Fibroblast of skin of left quadriceps (primary cell): ENCODE data around the gene GAREM1.

Experiments
- DNase-seq, 2 experiments: peaks; one replicate each; pipeline ENCODE4 v3.0.0-alpha.2; 2013; ENCODE audit warnings: low read depth in 2 of 2

The GAREM1 gene

DNA sequence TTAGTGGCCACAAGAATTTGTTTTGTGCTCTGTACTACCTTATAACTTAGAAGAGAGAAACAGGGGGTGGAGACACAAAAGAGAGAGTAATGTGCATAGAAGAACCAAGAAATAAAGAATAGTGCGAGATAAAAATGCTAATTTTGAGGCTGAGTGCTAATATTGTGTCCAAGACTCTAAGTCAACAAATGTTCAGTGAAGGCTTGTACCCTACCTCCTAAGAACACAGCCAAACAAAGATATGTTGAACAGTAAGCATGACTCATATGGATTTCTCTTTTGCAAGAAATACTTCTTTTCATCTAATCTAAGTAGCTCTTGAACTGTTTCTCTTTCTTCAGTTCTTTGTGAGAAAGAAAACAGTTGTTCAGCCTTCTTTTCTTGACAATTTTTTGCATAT, 45.2 kb downstream of the GAREM1 start:
- no peak for DNase-seq

DNA sequence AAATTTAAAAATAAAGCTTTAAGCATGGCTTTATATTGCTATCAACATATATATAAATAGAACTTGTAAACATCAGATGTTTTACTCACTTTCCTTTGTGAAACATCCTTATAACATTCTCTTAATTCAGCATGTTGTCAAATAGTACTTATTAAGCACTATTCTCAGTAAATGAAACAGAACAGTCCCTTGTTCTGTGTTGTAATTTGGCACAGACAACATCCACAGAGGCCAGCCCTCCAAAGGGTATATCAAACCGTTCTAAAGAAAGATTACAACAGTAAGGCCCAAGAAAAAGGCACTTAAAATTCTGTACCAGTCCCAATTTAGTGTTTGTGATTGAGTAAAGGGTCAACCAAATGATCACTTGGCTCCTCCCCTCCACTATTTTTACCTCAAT, 46.0 kb downstream of the GAREM1 start:
- DNase-seq, result no peak

DNA sequence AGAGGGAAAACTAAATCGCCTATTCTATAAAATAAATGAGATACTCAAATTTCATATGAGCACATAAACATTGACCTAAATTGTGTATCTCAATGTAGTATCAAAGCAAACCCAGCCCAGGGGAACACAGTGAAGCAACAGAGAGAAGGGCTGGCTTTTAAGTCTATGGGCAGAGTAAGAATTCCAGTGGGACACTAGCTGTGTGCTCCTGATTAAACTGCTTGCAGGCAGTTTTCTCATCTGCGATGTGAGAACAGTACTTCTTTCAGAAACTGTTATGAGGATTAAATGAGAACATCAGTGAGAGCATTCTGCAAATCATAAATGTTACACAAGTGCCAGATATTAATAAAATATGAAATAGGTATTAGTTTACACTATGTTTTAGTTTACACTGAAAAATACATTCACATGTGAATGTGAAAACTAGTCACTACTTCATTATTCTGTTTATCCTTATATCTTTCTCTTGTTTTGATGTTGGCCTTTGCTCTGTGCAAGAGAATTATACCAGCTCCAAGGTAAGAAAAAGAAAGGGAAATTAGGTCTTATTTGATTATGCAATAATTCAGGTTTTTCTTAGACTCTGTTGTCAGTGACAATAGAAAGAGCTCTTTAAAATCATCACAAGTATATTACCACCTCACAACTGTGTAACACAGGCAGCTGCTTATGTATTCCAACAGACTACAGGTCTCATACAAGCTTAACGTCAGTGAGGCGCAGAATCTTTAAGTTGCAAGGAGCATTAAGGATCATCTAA, 47.5 kb downstream of the GAREM1 start:
- DNase-seq, result no peak

DNA sequence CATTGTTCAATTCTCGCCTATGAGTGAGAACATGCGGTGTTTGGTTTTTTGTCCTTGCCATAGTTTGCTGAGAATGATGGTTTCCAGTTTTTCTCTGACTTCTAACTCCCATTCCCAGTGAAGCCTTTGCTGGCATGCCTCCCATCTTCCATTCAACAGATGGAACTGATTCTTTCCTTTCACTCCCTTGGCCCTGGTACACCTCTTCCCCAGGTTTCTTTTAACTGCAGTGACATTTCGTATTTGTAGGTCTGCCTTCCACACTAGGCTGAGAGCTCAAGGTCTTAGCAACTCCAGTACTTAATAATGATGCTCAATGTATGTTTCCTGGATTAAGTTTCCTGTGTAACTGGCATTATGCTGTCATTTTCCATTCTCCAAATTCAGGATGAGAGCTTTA, 48.5 kb downstream of the GAREM1 start:
- no peak for DNase-seq

DNA sequence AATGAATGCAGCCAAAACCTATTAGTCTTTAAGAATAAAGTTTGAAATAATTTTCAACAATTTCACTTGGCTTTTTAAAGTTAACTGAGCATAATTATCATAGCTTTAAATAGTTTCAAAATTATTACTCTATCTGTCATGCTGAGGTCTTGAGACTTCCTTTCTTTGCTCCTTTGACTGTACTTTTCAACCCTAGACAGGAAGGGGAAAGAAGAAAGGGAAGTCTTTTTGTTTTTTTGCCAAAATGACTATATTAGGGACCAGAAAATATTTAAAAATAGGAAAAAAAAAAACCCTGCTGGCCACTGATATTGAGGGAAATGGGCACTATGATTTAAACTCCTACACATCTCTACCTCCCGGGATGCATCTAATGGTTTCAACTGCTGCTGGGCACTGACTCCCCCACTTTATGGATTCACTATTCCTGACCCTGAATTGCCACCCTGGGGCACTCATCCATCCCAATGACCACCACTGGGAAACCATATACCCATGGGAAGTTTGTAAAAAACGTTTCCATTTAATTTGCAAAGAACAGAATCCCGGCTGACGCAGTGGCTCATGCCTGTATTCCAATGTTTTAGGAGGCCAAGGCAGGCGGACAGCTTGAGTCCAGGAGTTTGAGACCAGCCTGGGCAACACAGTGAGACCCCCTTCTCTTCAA, 50.5 kb downstream of the GAREM1 start:
- DNase-seq, result no peak

DNA sequence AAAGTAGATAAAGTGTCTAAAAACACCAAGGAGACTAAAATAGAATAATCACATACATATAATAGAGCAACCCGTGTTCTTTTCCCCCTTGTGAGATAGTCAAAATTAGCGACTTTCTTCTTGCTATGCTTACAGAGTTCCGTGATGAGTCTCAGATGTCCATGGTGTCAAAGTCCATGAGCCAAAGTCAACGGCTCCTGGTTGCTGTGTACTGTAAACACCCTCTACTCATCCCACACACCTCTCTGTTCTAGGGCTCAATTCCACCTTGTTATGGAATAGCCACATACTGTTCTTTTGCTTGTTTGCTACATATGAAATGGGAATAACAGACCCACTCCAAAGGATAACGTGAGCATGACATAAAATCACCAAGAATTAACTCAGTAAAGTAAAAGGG, 52.5 kb downstream of the GAREM1 start:
- DNase-seq, result no peak

DNA sequence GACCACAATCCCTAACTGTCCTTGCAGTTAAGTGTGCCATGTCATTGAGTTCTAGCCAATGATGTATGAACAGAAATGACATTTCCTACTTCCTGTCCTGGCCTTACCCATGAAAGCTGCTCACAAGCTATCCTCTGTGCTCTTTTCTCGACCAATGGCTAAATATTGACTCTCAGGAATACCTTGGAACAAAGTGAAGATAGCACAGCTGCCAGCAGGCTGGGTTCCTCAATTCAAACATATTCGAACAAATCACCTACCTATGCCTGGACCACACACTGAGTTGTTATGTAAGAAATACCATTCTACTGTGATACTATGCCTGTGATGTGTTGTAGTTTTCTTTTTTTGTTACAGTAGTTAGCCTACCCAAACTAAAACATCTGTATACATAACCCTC, 65.1 kb downstream of the GAREM1 start:
- DNase-seq, result no peak

DNA sequence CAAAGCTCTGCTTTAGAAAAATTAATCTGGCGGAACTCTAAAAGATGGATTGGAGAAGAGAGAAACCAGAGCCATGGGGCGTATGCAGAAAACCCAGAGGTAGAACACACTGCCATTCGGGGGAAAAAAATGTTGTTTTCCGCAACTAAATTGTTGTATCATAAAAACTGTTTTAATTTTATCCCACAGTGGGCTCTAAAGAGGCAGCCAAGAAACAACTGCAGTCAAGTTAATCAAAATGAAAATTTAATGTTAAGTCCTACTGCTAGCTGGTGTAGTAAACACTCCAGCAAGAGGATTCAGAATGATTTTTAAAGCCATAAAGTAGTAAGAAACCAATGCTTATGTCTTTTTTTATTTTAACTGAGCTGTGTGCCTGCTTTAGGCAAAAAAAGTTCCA, 69.1 kb downstream of the GAREM1 start:
- DNase-seq, result no peak

DNA sequence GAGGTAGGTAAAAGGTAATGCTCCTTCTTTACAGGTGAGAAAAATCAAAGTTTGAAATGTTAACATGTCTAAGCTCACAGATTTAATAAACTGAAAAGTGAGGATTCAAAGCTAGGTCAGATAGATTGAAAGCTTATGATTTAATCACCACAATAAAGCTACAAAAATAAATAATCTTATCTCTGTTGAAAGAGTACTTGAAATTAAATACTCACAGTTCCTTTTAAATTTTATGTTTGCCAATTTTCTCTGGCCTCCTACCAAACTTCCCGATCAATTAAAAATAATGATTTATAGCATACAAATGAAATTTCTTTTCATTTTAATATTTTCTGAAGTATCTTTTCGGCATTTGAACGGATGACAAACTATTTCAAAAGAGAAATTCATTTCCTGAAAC, 77.3 kb downstream of the GAREM1 start:
- no peak for DNase-seq

DNA sequence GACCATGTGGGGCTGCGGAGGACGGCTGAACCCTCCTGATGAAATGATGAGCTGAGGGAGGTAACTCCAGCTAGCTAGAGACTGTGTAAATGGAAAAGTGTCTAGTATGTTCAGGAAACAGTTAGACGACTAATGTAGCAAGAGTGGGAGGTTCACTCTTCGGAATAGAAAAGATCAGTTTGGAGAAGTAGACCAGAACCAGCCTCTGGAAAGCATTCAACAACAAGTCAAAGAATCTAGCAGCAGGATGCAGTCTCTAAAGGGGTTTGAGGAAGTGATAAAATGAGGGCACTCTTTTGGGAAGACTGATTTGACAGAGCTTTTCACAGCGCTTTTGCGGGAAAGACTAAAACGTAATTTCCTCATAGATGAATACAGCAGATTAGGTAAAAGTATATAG, 79.6 kb downstream of the GAREM1 start:
- no peak for DNase-seq

DNA sequence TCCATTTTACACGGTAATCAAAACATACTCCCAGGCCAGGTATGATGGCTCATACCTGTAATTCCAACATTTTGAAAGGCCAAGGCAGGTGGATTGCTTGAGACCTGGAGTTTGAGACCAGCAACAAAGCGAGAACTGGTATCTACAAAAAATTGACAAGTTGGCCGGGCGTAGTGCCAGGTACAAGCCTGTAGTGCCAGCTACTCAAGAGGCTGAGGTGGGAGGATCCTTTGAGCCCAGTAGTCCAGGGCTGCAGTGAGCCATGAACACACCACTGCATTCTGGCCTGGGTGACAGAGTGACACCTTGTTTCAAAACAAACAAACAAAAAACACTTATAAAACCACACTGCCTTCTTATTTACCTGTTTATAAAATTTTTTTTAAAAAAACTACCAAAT, 80.8 kb downstream of the GAREM1 start:
- no peak for DNase-seq

DNA sequence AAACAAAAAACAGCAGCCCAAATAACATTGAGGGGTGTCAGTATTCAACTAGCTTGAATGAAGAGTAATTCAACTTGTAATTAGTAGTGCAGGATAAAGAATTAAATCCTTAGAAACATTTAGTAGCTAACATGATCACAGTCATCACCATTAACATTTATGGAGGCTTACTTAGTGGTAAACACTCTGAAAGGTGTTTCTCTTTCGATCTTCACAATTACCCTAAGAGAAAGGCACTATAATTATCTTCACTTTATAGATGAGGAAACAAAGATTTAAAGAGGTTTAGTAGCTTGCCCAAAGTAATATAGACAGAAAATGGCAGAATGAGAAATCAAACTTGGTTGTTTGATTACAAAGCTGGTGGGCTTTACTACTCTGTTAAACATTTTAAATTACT, 81.5 kb downstream of the GAREM1 start:
- no peak for DNase-seq

DNA sequence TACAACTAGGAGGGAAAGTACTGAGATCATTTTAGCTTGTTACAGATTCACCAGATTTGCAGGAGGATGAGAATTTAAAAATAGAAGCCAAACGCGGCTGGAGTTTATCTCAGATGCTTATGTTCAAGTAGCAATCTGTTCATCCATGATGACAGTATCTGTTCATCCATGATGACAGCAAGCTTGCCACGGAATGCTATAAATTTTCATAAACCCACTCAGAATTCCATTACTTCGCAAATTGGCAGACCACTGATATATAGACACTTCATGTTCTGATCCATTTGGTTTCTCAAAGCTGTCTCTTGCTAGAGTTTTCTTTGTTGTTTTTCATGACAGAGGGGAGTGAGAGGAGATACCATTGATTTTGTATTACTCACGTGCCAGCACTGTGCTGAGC, 84.2 kb downstream of the GAREM1 start:
- DNase-seq, result no peak

DNA sequence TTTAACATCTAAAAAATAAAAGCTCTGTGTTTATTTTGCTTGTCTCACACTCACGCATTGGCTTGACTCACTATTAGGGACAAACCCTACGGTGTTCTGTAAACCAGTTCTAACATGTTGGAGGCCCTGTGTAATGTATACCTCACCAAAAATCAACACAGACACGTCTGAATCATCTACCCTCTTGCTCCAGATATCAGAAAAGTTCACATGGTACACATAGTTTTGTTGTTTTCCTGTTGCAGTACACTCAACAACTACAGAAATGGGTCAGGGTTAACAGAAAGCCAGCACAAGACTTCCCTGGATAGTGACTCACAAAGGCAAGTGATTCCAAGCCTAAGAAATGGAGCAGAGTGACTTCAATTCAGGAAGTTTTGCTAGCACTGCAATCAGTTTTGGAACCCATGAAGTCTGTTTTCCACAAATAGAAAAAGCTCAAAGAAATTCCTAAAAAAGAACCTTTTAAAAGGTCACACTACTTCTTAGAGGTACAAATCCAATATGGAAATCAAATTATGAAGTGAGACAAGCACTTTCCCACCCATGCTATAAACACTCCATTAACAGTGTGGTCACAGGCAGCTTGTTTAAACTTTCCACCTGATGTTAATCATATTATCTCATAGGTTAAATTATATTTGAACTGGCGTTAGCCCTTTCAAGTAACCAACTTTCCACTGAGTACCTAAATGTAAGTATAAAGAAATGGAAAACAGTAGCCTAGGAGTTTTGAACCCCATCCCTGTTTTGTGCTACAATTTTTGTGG, 87.4 kb downstream of the GAREM1 start:
- peak; percentile 25 to 39 for DNase-seq

DNA sequence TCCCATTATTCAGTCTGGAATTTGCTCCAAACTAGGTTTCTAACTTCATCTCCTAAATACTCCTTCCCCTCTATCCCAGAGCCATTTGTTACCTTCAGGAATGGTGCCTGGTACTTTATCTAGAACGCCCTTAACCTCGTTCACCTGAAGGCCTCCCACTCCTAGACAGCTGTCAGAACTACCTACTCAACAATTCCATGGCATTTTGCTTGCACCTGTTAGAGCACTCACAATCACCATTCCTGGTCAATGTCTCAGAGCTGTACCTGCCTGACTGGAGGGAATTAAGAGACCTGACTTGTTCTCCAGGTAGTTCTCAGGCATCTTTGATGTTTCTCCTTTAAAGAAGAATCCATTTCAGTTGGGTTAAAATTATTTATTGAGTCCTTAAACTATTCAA, 88.9 kb downstream of the GAREM1 start:
- DNase-seq, result no peak

DNA sequence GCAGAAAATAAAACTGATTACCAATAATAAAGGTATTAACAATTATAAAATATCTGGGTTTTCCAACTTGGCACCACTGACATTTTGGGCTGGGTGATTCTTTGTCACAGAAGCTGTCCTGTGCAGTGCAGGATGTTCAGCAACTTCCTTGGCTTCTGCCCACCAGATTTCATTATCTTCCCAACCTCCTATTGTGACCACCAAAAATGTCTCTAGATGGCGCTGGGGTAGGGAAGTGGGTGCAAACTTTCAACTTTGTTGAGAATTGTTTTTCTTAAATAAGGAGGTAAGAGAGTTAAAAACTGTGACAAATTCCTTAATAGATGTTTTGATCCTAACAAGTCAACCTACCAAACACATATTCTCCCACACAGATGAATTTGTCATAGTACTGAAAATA, 90.1 kb downstream of the GAREM1 start:
- DNase-seq, result no peak

DNA sequence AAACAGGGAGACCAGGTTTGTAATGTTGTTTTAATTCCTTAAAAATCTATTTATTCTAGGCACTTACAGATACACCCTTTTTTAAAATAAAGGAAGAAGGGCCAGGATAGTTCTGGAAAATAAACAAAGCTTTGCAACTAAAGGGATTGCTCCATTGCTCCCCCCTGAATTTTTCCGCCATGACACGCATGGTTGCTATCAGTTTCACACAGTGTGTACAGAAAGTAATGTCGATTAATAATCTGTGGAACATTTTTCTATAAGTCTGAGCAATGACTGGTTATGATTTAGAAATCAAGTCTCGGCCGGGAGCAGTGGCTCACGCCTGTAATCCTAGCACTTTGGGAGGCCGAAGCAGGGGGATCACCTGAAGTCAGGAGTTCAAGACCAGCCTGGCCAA, 90.8 kb downstream of the GAREM1 start:
- DNase-seq, result no peak

DNA sequence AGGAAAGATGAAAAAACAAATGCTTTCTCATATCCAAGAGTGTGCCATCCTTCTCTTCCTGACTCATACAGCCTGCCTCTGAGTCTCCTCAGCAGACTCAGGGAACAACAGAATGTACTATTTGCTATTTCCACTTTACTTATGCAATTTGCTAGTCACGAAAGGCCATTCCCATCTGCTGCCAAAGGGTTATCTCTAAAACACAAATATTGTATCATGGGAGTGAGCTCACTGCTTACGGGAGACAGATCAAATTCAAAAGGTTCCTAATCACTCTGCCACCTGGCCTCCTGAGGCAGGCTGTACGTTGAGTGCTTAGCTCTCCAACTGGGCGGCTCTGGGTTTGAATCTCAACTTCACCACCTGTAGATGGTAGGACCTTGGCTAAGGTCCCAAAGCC, 92.0 kb downstream of the GAREM1 start:
- no peak for DNase-seq

DNA sequence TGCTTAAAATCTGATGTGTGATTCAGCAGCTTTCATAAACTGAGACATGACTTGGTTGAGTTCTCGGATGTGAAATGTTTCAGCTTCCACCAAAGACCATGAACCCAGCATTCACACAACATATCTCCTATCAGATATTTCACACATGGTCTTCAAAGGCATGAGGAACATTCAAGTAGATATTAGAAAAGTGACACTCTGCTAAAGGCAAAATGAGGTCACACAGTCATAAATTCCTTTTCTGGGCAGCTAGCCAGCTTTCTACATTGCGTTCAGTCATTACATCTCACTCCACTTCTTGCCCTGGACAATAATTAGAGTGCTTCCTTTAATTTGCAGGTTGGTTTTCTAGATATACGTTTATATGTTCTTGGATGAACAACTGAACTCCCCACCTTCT, 96.7 kb downstream of the GAREM1 start:
- no peak for DNase-seq

DNA sequence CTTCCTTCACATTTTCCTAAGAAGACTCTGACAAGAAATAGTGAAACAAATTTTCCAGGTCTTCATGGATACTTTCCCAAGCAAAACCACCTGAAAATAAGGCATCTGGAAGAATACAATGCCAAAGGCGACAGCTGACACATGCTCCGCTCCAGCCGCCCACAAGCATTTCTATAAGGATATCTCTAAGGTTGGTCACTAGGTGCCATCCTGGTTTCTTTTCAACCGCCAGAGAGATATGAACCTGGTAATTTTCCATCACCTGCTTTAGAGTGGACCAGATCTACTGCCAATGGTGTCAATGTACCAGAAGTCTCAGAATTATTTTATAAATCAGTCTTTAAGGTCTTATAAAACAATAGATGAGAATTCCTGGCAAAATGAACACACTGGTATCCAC, 97.2 kb downstream of the GAREM1 start:
- no peak for DNase-seq

DNA sequence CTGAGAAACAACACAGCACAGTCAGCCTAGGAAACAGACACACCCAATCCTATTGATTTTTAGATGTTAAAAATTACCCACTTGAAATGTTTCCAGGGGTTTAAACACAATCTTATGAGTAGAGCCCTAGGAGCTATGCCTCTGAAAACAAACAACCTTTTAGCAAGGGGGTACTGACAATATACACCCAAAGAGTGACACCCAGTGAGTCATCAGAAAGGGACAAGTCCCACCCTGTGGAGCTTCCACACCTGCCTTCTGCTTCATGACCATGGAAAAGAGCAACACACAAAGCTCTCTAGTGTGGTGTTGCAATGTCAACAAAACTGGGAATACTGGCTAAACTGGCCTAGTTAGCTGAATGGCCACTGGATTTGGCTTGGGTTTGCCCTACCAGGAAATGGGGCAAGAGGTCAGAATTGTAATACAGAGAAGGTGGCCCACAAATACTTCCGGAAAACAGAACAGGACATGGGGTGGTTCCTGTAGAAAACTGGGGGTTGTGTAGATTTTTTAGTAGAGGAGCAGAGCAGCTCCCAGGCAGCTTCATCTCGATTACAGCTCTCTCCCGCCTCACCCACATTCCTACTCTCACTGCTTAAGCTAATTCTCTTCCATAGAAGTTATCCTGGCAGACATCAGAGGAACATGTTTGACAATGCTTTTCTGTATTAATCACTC, 98.2 kb downstream of the GAREM1 start:
- no peak for DNase-seq

DNA sequence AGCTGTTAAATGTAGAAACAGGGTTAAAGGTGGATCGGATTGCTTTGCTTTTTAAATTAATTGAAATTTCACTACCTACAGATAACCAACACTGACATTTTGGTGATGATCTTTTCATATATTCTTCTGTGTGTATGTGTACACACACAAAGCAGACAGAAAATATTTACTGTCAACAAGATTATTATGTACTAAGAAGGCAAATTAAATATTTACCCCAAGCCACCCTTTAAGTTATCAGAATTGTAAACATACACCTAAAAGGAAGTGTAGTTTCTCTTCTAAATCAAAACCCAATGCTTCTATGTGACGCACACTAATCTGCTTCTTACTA, 98.7 kb downstream of the GAREM1 start:
- DNase-seq, result no peak

DNA sequence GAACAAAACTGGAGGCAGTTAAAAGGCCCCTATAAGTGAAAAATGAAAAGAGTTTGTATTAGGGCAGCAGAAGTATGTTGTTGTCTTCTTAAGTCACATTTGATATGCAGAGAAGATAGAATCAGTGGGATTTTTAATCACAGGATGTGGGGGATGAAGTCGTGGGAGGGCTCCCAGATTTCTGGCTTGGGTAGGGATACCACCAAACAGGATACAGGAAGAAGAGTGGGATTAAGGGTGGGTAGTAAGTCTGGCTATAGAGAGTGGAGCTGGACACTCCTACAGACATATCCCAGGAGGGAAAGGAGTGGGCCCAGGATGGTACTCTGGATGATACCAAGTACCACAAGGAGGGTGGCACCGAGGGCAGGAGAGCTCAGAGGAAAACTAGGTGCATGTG, 99.3 kb downstream of the GAREM1 start:
- no peak for DNase-seq
